Fibroblast of lung (primary cell): ENCODE data around the gene RAPGEF2.
"Not testable (repeated sequence)": the region's sequence is repeated elsewhere in the genome, so short reads cannot be mapped to it uniquely, and the experiment has no call there.

ENCODE experiments used
- EZH2 ChIP-seq: IDR thresholded peaks from 2 replicates; pipeline ENCODE4 v1.5.1; 2012; ENCODE audit warnings: low read length, control low read depth, mild to moderate bottlenecking; ENCODE audit errors: missing control alignments
- TF ChIP-seq, protein P1 (sequence below), 2 donors: IDR thresholded peaks in 1 of 2; conservative IDR thresholded peaks in 1 of 2; 1 replicate in 1 of 2; 2 replicates in 1 of 2; pipeline ENCODE4 v1.5.1; 2011 to 2012; ENCODE audit warnings: low read length in 2 of 2, control low read depth in 1 of 2, inconsistent platforms in 1 of 2, low read depth in 1 of 2, mild to moderate bottlenecking in 1 of 2

DNA sequence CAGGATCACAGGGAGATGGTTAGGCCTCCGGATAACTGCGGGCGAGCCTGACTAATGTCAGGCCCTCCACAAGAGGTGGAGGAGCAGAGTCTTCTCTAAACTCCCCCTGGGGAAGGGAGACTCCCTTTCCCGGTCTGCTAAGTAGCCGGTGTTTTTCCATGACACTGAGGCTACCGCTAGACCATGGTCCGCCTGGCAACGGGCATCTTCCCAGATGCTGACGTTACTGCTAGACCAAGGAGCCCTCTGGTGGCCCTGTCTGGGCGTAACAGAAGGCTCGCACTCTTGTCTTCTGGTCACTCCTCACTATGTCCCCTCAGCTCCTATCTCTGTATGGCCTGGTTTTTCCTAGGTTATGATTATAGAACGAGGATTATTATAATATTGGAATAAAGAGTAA lies 213.0 kb downstream of the RAPGEF2 start:
- TF ChIP-seq, protein P1, sequence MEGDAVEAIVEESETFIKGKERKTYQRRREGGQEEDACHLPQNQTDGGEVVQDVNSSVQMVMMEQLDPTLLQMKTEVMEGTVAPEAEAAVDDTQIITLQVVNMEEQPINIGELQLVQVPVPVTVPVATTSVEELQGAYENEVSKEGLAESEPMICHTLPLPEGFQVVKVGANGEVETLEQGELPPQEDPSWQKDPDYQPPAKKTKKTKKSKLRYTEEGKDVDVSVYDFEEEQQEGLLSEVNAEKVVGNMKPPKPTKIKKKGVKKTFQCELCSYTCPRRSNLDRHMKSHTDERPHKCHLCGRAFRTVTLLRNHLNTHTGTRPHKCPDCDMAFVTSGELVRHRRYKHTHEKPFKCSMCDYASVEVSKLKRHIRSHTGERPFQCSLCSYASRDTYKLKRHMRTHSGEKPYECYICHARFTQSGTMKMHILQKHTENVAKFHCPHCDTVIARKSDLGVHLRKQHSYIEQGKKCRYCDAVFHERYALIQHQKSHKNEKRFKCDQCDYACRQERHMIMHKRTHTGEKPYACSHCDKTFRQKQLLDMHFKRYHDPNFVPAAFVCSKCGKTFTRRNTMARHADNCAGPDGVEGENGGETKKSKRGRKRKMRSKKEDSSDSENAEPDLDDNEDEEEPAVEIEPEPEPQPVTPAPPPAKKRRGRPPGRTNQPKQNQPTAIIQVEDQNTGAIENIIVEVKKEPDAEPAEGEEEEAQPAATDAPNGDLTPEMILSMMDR (conservative IDR thresholded peaks at IDR 0.05 in 1 of 2, IDR thresholded peaks at IDR 0.05 in 1 of 2; ENCODE audit: low read depth in 1 of 2, low read length in 2 of 2): not testable (repeated sequence)
- TF ChIP-seq EZH2: not testable (repeated sequence)
